HEK293 (cell line): ENCODE measurements around the gene WDR48.

ENCODE experiments used
- CTCF ChIP-seq: fragments of 450-650 bp; formaldehyde crosslinking; IDR thresholded peaks from 2 replicates; pipeline ENCODE4 v1.5.1; 2016; ENCODE audit warnings: missing biosample characterization, missing genetic modification characterization
- PRDM6 ChIP-seq: fragments of 450-650 bp; formaldehyde crosslinking; IDR thresholded peaks from 2 replicates; pipeline ENCODE4 v1.5.1; 2017; ENCODE audit warnings: missing biosample characterization, missing genetic modification characterization
- TRIM28 ChIP-seq: IDR thresholded peaks from 2 replicates; pipeline ENCODE4 v1.6.1; 2011; ENCODE audit warnings: low read length, control low read depth, borderline replicate concordance
- ZBTB7A ChIP-seq: fragments of 450-650 bp; formaldehyde crosslinking; IDR thresholded peaks from 2 replicates; pipeline ENCODE4 v1.5.1; 2016; ENCODE audit warnings: low read depth, missing biosample characterization, missing genetic modification characterization
- ZNF138 ChIP-seq: fragments of 450-650 bp; formaldehyde crosslinking; IDR thresholded peaks from 2 replicates; pipeline ENCODE4 v1.5.1; 2016; ENCODE audit warnings: missing biosample characterization, missing genetic modification characterization, borderline replicate concordance
- ZNF354C ChIP-seq: fragments of 450-650 bp; formaldehyde crosslinking; IDR thresholded peaks from 2 replicates; pipeline ENCODE4 v1.5.1; 2016; ENCODE audit warnings: missing biosample characterization, missing genetic modification characterization, low read depth, borderline replicate concordance
- ZNF423 ChIP-seq: fragments of 450-650 bp; formaldehyde crosslinking; IDR thresholded peaks from 2 replicates; pipeline ENCODE4 v1.5.1; 2016; ENCODE audit warnings: missing biosample characterization, missing genetic modification characterization
- ZNF529 ChIP-seq: fragments of 450-650 bp; formaldehyde crosslinking; IDR thresholded peaks from 2 replicates; pipeline ENCODE4 v1.5.1; 2017; ENCODE audit warnings: missing genetic modification characterization, missing biosample characterization; ENCODE audit not compliant: insufficient replicate concordance

DNA sequence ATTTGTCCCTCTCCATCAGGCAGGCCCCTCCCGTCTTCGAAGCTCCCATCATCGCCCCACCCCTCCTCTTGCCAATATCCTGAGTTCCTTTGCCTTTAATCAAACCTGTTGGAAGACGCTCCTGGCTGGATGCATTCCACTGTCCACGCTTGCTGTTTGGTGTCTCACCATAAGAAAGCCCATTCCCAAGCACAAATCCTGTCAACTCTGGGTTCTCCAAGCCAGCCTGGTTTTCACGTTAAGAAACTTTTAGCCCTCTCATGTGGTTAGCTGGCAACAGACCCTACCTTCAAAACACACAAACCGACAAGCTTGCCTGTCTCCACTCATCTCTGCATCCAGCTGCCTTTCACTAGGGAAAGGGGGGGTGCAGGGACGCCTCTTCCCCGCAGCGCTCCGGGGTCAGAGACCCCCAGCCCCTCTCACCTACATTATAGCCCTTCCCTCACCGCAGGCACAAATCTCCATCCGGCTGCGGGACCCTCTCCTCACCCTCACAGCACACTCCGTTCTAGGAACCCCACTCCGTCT is 54.5 kb downstream of the WDR48 start:
- TF ChIP-seq ZBTB7A (no peak), CTCF (tag by site-specific recombination) (no peak), ZNF529 (tag by site-specific recombination) (no peak), PRDM6 (tag by site-specific recombination) (no peak), ZNF354C (tag by site-specific recombination) (no peak), TRIM28 (no peak), ZNF138 (tag by site-specific recombination) (no peak), ZNF423 (tag by site-specific recombination) (no peak)
